HCT116 (cell line): ENCODE measurements around the gene CNTN5.

Source experiments
- EZH2phosphoT487 ChIP-seq: fragments of 200-600 bp; IDR thresholded peaks from 2 replicates; pipeline ENCODE4 v1.6.1; 2018; ENCODE audit warnings: antibody characterized with exemption, borderline replicate concordance
- POLR2A ChIP-seq: IDR thresholded peaks from 2 replicates; pipeline ENCODE4 v1.7.0; 2011; ENCODE audit warnings: borderline replicate concordance; ENCODE audit not compliant: insufficient read depth, insufficient read length; ENCODE audit errors: extremely low read depth
- REST ChIP-seq: IDR thresholded peaks from 2 replicates; pipeline ENCODE4 v1.6.1; 2012; ENCODE audit warnings: low read depth
- ZNF274 ChIP-seq: fragments of 200-500 bp; sonication (Bioruptor generic); IDR thresholded peaks from 2 replicates; pipeline ENCODE4 v1.6.1; 2014; ENCODE audit warnings: mild to moderate bottlenecking, low read depth, low read length, inconsistent platforms
- TF ChIP-seq, protein P1 (sequence below), 3 experiments: fragments of 200-600 bp in 1 of 3; sonication (generic) in 1 of 3; IDR thresholded peaks in 2 of 3; conservative IDR thresholded peaks in 1 of 3; 2 replicates each; pipeline ENCODE4 v1.5.1; 2012 to 2017; ENCODE audit warnings: low read depth in 2 of 3, low read length in 2 of 3, antibody characterized with exemption in 1 of 3, borderline replicate concordance in 1 of 3, control low read depth in 1 of 3, mild to moderate bottlenecking in 1 of 3, mixed read lengths in 1 of 3, mixed run types in 1 of 3, moderate library complexity in 1 of 3; ENCODE audit not compliant: insufficient read depth in 1 of 3

- TF ChIP-seq, protein P1, sequence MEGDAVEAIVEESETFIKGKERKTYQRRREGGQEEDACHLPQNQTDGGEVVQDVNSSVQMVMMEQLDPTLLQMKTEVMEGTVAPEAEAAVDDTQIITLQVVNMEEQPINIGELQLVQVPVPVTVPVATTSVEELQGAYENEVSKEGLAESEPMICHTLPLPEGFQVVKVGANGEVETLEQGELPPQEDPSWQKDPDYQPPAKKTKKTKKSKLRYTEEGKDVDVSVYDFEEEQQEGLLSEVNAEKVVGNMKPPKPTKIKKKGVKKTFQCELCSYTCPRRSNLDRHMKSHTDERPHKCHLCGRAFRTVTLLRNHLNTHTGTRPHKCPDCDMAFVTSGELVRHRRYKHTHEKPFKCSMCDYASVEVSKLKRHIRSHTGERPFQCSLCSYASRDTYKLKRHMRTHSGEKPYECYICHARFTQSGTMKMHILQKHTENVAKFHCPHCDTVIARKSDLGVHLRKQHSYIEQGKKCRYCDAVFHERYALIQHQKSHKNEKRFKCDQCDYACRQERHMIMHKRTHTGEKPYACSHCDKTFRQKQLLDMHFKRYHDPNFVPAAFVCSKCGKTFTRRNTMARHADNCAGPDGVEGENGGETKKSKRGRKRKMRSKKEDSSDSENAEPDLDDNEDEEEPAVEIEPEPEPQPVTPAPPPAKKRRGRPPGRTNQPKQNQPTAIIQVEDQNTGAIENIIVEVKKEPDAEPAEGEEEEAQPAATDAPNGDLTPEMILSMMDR (IDR thresholded peaks at IDR 0.05 in 2 of 3, conservative IDR thresholded peaks at IDR 0.05 in 1 of 3; ENCODE audit: borderline replicate concordance in 1 of 3, insufficient read depth in 1 of 3, low read depth in 2 of 3, low read length in 2 of 3), result no peak
- no peak for TF ChIP-seq REST
- no peak for TF ChIP-seq POLR2A
- TF ChIP-seq EZH2phosphoT487, result no peak
- TF ChIP-seq ZNF274, result no peak
These were observed 1194.0 kb downstream of the CNTN5 start for GRCh38 chr11:100214791-100215190.
